ENCODE measurements around the gene VPS35. TPM values are rescaled to one million over a fixed set of nuclear protein-coding genes. Genes with fewer than 3 reads are reported as not detected.

Gene VPS35
- total and polyA plus RNA-seq, 2 of the 13 experiments (the other 11 are each of a cell fraction or from before 2014, with no cell fraction given): 30.7 to 136 TPM

GRCh38 chr16:46673320-46674013 is 15.5 kb downstream of the VPS35 start (continued):
- TF ChIP-seq ZNF879 (CRISPR knock-in tag; IDR thresholded peaks at IDR 0.05) (no peak), TEAD3 (CRISPR knock-in tag; optimal IDR thresholded peaks at IDR 0.05; ENCODE audit: borderline replicate concordance) (peak; percentile 70)
- TF ChIP-seq, protein P1, sequence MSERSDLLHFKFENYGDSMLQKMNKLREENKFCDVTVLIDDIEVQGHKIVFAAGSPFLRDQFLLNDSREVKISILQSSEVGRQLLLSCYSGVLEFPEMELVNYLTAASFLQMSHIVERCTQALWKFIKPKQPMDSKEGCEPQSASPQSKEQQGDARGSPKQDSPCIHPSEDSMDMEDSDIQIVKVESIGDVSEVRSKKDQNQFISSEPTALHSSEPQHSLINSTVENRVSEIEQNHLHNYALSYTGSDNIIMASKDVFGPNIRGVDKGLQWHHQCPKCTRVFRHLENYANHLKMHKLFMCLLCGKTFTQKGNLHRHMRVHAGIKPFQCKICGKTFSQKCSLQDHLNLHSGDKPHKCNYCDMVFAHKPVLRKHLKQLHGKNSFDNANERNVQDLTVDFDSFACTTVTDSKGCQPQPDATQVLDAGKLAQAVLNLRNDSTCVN (CRISPR knock-in tag; IDR thresholded peaks at IDR 0.05; ENCODE audit: borderline replicate concordance): no peak

GRCh38 chr16:46662123-46662522 is 26.9 kb downstream of the VPS35 start:
- ChIA-PET POLR2A (no interaction called here), CTCF (ENCODE audit: low intra/inter-chr PET ratio, low total read pairs) (no interaction called here)
- H3K4me2 ChIP-seq (ENCODE audit: low read depth, low read length): no peak overlapping the region
- H3K9me3 ChIP-seq (ENCODE audit: low read length): no peaks in the 10 kb centered on the region
- FAIRE-seq (no peak), DNase-seq (ENCODE audit: low spot score) (no peak), ATAC-seq (no peak)
- H3K27ac ChIP-seq (ENCODE audit: extremely low read length, insufficient read depth, low read length): no peak overlapping the region
- H3K4me1 ChIP-seq (ENCODE audit: insufficient read depth, low read length): no peaks in the 10 kb centered on the region
- peaks cover 17 to 71% of the 10 kb centered on the region in 2 experiments for H3K36me3 ChIP-seq (replicated peaks in 1 of 2; ENCODE audit: control insufficient read depth in 1 of 2, insufficient read depth in 2 of 2, low read length in 2 of 2)
- WGBS (ENCODE audit: low lambda C conversion rate): 72% methylated on average over 4 of the region's 4 CpGs
- no peaks in the 10 kb centered on the region for H3K27me3 ChIP-seq (ENCODE audit: control insufficient read depth in 1 of 2, insufficient read depth in 2 of 2, low read length in 2 of 2)
- H3K9ac ChIP-seq (ENCODE audit: insufficient read depth, low read depth, low read length): no peak overlapping the region
- no peak overlapping the region for H3K4me3 ChIP-seq (replicated peaks in 1 of 3; ENCODE audit: insufficient read depth in 1 of 3, low read depth in 2 of 3, low read length in 3 of 3)
- no peaks in the 10 kb centered on the region for H4K20me1 ChIP-seq (ENCODE audit: insufficient read depth, low read length)
- no peak overlapping the region for H2AFZ ChIP-seq (ENCODE audit: low read length)
- no TSS peak for BruUV-seq (replicated peaks)
- intact Hi-C loops (cut with micrococcal nuclease; ENCODE audit: unreplicated experiment): no loop called here
- no peaks in the 10 kb centered on the region for H3K79me2 ChIP-seq (ENCODE audit: insufficient read depth, low read length)
- in situ Hi-C loops (cut with HindIII; ENCODE audit: extremely low pct_ligation_motif_present, low pct_unique_long_range_greater_than_20kb): no loop called here
- TF ChIP-seq SNAPC2 (CRISPR knock-in tag; IDR thresholded peaks at IDR 0.05) (no peak), ZNF766 (CRISPR knock-in tag; IDR thresholded peaks at IDR 0.05; ENCODE audit: borderline replicate concordance) (no peak), TGIF2 (CRISPR knock-in tag; IDR thresholded peaks at IDR 0.05) (no peak), ZNF780A (CRISPR knock-in tag; IDR thresholded peaks at IDR 0.05) (no peak), USF2 (IDR thresholded peaks at IDR 0.05; ENCODE audit: low read depth, low read length) (no peak), USF2 (CRISPR knock-in tag; IDR thresholded peaks at IDR 0.05; ENCODE audit: borderline replicate concordance) (no peak), AFF4 (CRISPR knock-in tag; IDR thresholded peaks at IDR 0.05) (no peak), XRCC5 (optimal IDR thresholded peaks at IDR 0.05; ENCODE audit: low read length) (no peak), AGO2 (optimal IDR thresholded peaks at IDR 0.05; ENCODE audit: low read depth, low read length) (no peak)
- TF ChIP-seq, protein P2, sequence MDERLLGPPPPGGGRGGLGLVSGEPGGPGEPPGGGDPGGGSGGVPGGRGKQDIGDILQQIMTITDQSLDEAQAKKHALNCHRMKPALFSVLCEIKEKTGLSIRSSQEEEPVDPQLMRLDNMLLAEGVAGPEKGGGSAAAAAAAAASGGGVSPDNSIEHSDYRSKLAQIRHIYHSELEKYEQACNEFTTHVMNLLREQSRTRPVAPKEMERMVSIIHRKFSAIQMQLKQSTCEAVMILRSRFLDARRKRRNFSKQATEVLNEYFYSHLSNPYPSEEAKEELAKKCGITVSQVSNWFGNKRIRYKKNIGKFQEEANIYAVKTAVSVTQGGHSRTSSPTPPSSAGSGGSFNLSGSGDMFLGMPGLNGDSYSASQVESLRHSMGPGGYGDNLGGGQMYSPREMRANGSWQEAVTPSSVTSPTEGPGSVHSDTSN (CRISPR knock-in tag; IDR thresholded peaks at IDR 0.05): no peak
